Naive thymus-derived CD8-positive, alpha-beta T cell (primary cell): ENCODE data around the gene FNDC8. TPM values are rescaled to one million over a fixed set of nuclear protein-coding genes. Genes with fewer than 3 reads are reported as not detected.
"Not testable (repeated sequence)": the region's sequence is repeated elsewhere in the genome, so short reads cannot be mapped to it uniquely, and the experiment has no call there.

Experiments
- ATAC-seq, 2 donors: fragments of 150-1000 bp; cut with Tn5 transposase in 1 of 2; sonication (Bioruptor Pico), chemical (Tn5 transposase) in 1 of 2; 1 replicate in 1 of 2; 2 replicates in 1 of 2; pipeline ENCODE4 v1.10.0; 2021; ENCODE audit warnings: mild to moderate bottlenecking in 2 of 2, moderate library complexity in 2 of 2
- POLR2A ChIA-PET: fragments of 350-600 bp; sonication (Branson Sonifier 250); formaldehyde crosslinking; loops from one replicate; lab custom pipeline; 2021; ENCODE audit warnings: antibody characterized with exemption; lab: Charles Lee
- DNase-seq, 10 donors: peaks; one replicate each; pipeline versions ENCODE4 v3.0.0 to v3.0.0-alpha.2; 2020 to 2022
- H3K27ac Mint-ChIP-seq, 10 donors: one replicate each; pipeline ENCODE4 v1.8.0; 2020 to 2022; ENCODE audit warnings: mild to moderate bottlenecking in 10 of 10, mixed read lengths in 10 of 10, moderate library complexity in 4 of 10, inconsistent platforms in 1 of 10
- H3K27me3 Mint-ChIP-seq, 5 donors: one replicate each; pipeline ENCODE4 v1.8.0; 2021 to 2022; ENCODE audit warnings: mixed read lengths in 5 of 5
- H3K36me3 Mint-ChIP-seq, 3 donors: one replicate each; pipeline ENCODE4 v1.8.0; 2020 to 2022; ENCODE audit warnings: mixed read lengths in 3 of 3, mild to moderate bottlenecking in 2 of 3, inconsistent platforms in 1 of 3
- H3K4me1 Mint-ChIP-seq, 4 donors: one replicate each; pipeline ENCODE4 v1.8.0; 2021 to 2022; ENCODE audit warnings: mixed read lengths in 4 of 4
- H3K4me3 Mint-ChIP-seq, 10 donors: one replicate each; pipeline ENCODE4 v1.8.0; 2020 to 2022; ENCODE audit warnings: mild to moderate bottlenecking in 10 of 10, mixed read lengths in 10 of 10, moderate library complexity in 6 of 10, inconsistent platforms in 1 of 10
- H3K9me3 Mint-ChIP-seq, 9 donors: one replicate each; pipeline ENCODE4 v1.8.0; 2020 to 2022; ENCODE audit warnings: mixed read lengths in 9 of 9, mild to moderate bottlenecking in 3 of 9, inconsistent platforms in 1 of 9, moderate library complexity in 1 of 9
- polyA plus RNA-seq, 3 donors: library from polyadenylated mRNA; unstranded; fragments of 300-500 nt; fragmentation: Illumina TruSeq; gene quantifications; one replicate each; pipeline ENCODE4 v1.2.3, GENCODE V29; 2021
- total RNA-seq, 8 experiments: library from RNA in 2 of 8; stranded (reverse) in 2 of 8; gene quantifications; one replicate each; pipeline ENCODE4 v1.2.3 and lab custom pipeline; 2021 to 2026

Gene FNDC8
- total and polyA plus RNA-seq, 5 experiments from 2014 or later, result not detected

- Mint-ChIP-seq H3K9me3 (no peaks in the 10 kb centered on the region), H3K4me1 (peaks cover 5 to 7% (median 6%) of the 10 kb centered on the region in 4 donors), H3K36me3 (no peaks in the 10 kb centered on the region), H3K27ac (peak overlapping the region in 1 of 10 donors; percentile 15), H3K27me3 (no peaks in the 10 kb centered on the region), H3K4me3 (no peak overlapping the region)
- ATAC-seq (no peak), DNase-seq (no peak)
- POLR2A ChIA-PET, result interaction anchor here (0.9 kb wide), 1 partner anchor 25 kb away, joined by 7 read pairs; no protein-coding TSS in a partner anchor
Observed at GRCh38 chr17:35148144-35148543, 26.7 kb downstream of the FNDC8 start.

GRCh38 chr17:35149941-35150340 lies 28.5 kb downstream of the FNDC8 start:
- Mint-ChIP-seq H3K27me3 (no peaks in the 10 kb centered on the region), H3K9me3 (no peaks in the 10 kb centered on the region), H3K36me3 (no peaks in the 10 kb centered on the region), H3K27ac (no peak overlapping the region), H3K4me1 (peaks cover 0 to 4% (median 0%) of the 10 kb centered on the region in 4 donors), H3K4me3 (no peak overlapping the region)
- DNase-seq (no peak), ATAC-seq (no peak)
- POLR2A ChIA-PET, result interaction anchor here (0.7 to 1.3 kb wide), 2 partner anchors 11 to 47 kb away, joined by 3 read pairs; no protein-coding TSS in a partner anchor

- POLR2A ChIA-PET, result interaction anchor here (1.3 kb wide), 1 partner anchor 10 kb away, joined by 3 read pairs; no protein-coding TSS in a partner anchor
- H3K27ac Mint-ChIP-seq, ATAC-seq, H3K36me3 Mint-ChIP-seq, H3K4me1 Mint-ChIP-seq, H3K27me3 Mint-ChIP-seq, H3K9me3 Mint-ChIP-seq, DNase-seq, H3K4me3 Mint-ChIP-seq: not testable (repeated sequence)
Observed at GRCh38 chr17:35151080-35151479, 29.7 kb downstream of the FNDC8 start.

GRCh38 chr17:35152421-35153140 lies 31.2 kb downstream of the FNDC8 start:
- no peak for ATAC-seq
- no peaks in the 10 kb centered on the region for H3K9me3 Mint-ChIP-seq
- H3K4me1 Mint-ChIP-seq, result peaks cover 0 to 6% (median 0%) of the 10 kb centered on the region in 4 donors
- peak overlapping the region in 1 of 10 donors; percentile 81 for H3K27ac Mint-ChIP-seq
- no peak overlapping the region for H3K4me3 Mint-ChIP-seq
- no peak for DNase-seq
- no peaks in the 10 kb centered on the region for H3K36me3 Mint-ChIP-seq
- no peaks in the 10 kb centered on the region for H3K27me3 Mint-ChIP-seq
- POLR2A ChIA-PET, result no interaction called here

GRCh38 chr17:35154196-35155165 lies 33.1 kb downstream of the FNDC8 start:
- DNase-seq (no peak), ATAC-seq (no peak)
- no peaks in the 10 kb centered on the region for H3K36me3 Mint-ChIP-seq
- no peak overlapping the region for H3K4me3 Mint-ChIP-seq
- H3K9me3 Mint-ChIP-seq, result no peaks in the 10 kb centered on the region
- H3K27ac Mint-ChIP-seq, result no peak overlapping the region
- POLR2A ChIA-PET, result no interaction called here
- no peaks in the 10 kb centered on the region for H3K27me3 Mint-ChIP-seq
- H3K4me1 Mint-ChIP-seq, result peaks cover 4 to 13% (median 10%) of the 10 kb centered on the region in 4 donors

- no peak overlapping the region for H3K27ac Mint-ChIP-seq
- H3K27me3 Mint-ChIP-seq, result no peaks in the 10 kb centered on the region
- no peaks in the 10 kb centered on the region for H3K36me3 Mint-ChIP-seq
- POLR2A ChIA-PET, result no interaction called here
- no peak overlapping the region for H3K4me3 Mint-ChIP-seq
- H3K9me3 Mint-ChIP-seq, result no peaks in the 10 kb centered on the region
- ATAC-seq (no peak), DNase-seq (no peak)
- H3K4me1 Mint-ChIP-seq, result peaks cover 11 to 21% (median 15%) of the 10 kb centered on the region in 4 donors
Observed at GRCh38 chr17:35155246-35155645, 33.8 kb downstream of the FNDC8 start.

GRCh38 chr17:35159940-35160339 lies 38.5 kb downstream of the FNDC8 start:
- Mint-ChIP-seq H3K9me3 (peaks cover 0 to 6% (median 2%) of the 10 kb centered on the region in 9 donors), H3K27ac (peak overlapping the region; percentile 31 to 97 (median 93)), H3K4me1 (peaks cover 31 to 56% (median 45%) of the 10 kb centered on the region in 4 donors), H3K4me3 (peak overlapping the region in 8 of 10 donors; percentile 30 to 79 (median 64)), H3K36me3 (no peaks in the 10 kb centered on the region), H3K27me3 (no peaks in the 10 kb centered on the region)
- DNase-seq (no peak), ATAC-seq (no peak)
- POLR2A ChIA-PET, result interaction anchor here (0.7 to 2.7 kb wide), 7 partner anchors 11 to 649 kb away, joined by 3 to 14 read pairs (median 5); partner anchors contain the start of genes PEX12 and TAF15

GRCh38 chr17:35160354-35161201 lies 39.2 kb downstream of the FNDC8 start:
- Mint-ChIP-seq H3K27ac (peak overlapping the region; percentile 85 to 98 (median 94)), H3K9me3 (peaks cover 0 to 6% (median 2%) of the 10 kb centered on the region in 9 donors), H3K4me1 (peaks cover 35 to 62% (median 51%) of the 10 kb centered on the region in 4 donors), H3K27me3 (no peaks in the 10 kb centered on the region), H3K4me3 (peak overlapping the region; percentile 63 to 83 (median 76)), H3K36me3 (no peaks in the 10 kb centered on the region)
- POLR2A ChIA-PET, result interaction anchor here (0.6 to 2.7 kb wide), 12 partner anchors 10 to 649 kb away, joined by 3 to 14 read pairs (median 4); partner anchors contain the start of genes NLE1, PEX12 and TAF15
- peak; percentile 73 to 83 for ATAC-seq
- peak in 8 of 10 donors; percentile 15 to 78 (median 50) for DNase-seq

GRCh38 chr17:35161281-35161761 lies 39.9 kb downstream of the FNDC8 start:
- peak overlapping the region; percentile 85 to 98 (median 94) for H3K27ac Mint-ChIP-seq
- ATAC-seq (peak; percentile 50 to 64), DNase-seq (peak in 4 of 10 donors; percentile 28 to 58 (median 43))
- POLR2A ChIA-PET, result interaction anchor here (0.6 to 2.7 kb wide), 9 partner anchors 10 to 417 kb away, joined by 3 to 14 read pairs (median 4); partner anchors contain the start of genes NLE1 and PEX12
- H3K9me3 Mint-ChIP-seq, result peaks cover 0 to 6% (median 2%) of the 10 kb centered on the region in 9 donors
- no peaks in the 10 kb centered on the region for H3K36me3 Mint-ChIP-seq
- peak overlapping the region; percentile 63 to 83 (median 76) for H3K4me3 Mint-ChIP-seq
- peaks cover 35 to 65% (median 54%) of the 10 kb centered on the region in 4 donors for H3K4me1 Mint-ChIP-seq
- no peaks in the 10 kb centered on the region for H3K27me3 Mint-ChIP-seq

- DNase-seq (no peak), ATAC-seq (no peak)
- H3K4me3 Mint-ChIP-seq, result peak overlapping the region in 5 of 10 donors; percentile 9 to 69 (median 56)
- POLR2A ChIA-PET, result interaction anchor here (0.7 to 1.0 kb wide), 2 partner anchors 15 to 375 kb away, joined by 3 read pairs; partner anchors contain the start of gene SLFN12L
- no peaks in the 10 kb centered on the region for H3K36me3 Mint-ChIP-seq
- no peaks in the 10 kb centered on the region for H3K27me3 Mint-ChIP-seq
- H3K4me1 Mint-ChIP-seq, result peaks cover 36 to 66% (median 56%) of the 10 kb centered on the region in 4 donors
- peak overlapping the region in 9 of 10 donors; percentile 37 to 97 (median 85) for H3K27ac Mint-ChIP-seq
- H3K9me3 Mint-ChIP-seq, result peaks cover 0 to 6% (median 2%) of the 10 kb centered on the region in 9 donors
Observed at GRCh38 chr17:35162755-35163154, 41.3 kb downstream of the FNDC8 start.

- DNase-seq (no peak), ATAC-seq (no peak)
- H3K27ac Mint-ChIP-seq, result peak overlapping the region in 5 of 10 donors; percentile 31 to 67 (median 48)
- no peaks in the 10 kb centered on the region for H3K36me3 Mint-ChIP-seq
- peaks cover 0 to 6% (median 2%) of the 10 kb centered on the region in 9 donors for H3K9me3 Mint-ChIP-seq
- POLR2A ChIA-PET, result interaction anchor here (0.6 to 1.1 kb wide), 3 partner anchors 71 to 360 kb away, joined by 3 to 4 read pairs (median 3); no protein-coding TSS in a partner anchor
- H3K4me1 Mint-ChIP-seq, result peaks cover 36 to 59% (median 53%) of the 10 kb centered on the region in 4 donors
- no peaks in the 10 kb centered on the region for H3K27me3 Mint-ChIP-seq
- H3K4me3 Mint-ChIP-seq, result no peak overlapping the region
Observed at GRCh38 chr17:35163886-35164285, 42.5 kb downstream of the FNDC8 start.
